ENCODE measurements around the gene ZBTB8A. TPM values are rescaled to one million over a fixed set of nuclear protein-coding genes. Genes with fewer than 3 reads are reported as not detected.
A peak's percentile ranks its signal among the peaks of the same experiment; 100 is the strongest.

ZBTB8A gene
- total and polyA plus RNA-seq, 10 of the 15 experiments (the other 5 are each of a cell fraction or from before 2014, with no cell fraction given): 0.48 to 4.7 (median 2.4) TPM

- peak; percentile 65; the same call in 1 of the 2 replicates for TF ChIP-seq E2F4 (IDR thresholded peaks at IDR 0.05; ENCODE audit: low read depth, low read length)
- TF ChIP-seq RELB (IDR thresholded peaks at IDR 0.05; ENCODE audit: low read depth): peak; percentile 76; the same call in 1 of the 2 replicates
- 0 out of 2 replicates have a peak, but pooled peaks have one; percentile 2 for TF ChIP-seq TCF12 (IDR thresholded peaks at IDR 0.05; ENCODE audit: low read depth, low read length)
- TF ChIP-seq YY1 (IDR thresholded peaks at IDR 0.05; ENCODE audit: low read depth, low read length): peak; percentile 90
- TF ChIP-seq ZNF384 (IDR thresholded peaks at IDR 0.05; ENCODE audit: borderline replicate concordance, low read depth, low read length): no peak
- no peak for TF ChIP-seq CBX5 (IDR thresholded peaks at IDR 0.05; ENCODE audit: low read depth)
- no peak for TF ChIP-seq ZNF24 (IDR thresholded peaks at IDR 0.05)
- TF ChIP-seq SMARCA5 (IDR thresholded peaks at IDR 0.05): peak; percentile 89; the same call in 1 of the 2 replicates
- peak; percentile 80; the same call in 1 of the 2 replicates for TF ChIP-seq CREB1 (IDR thresholded peaks at IDR 0.05; ENCODE audit: low read depth)
- peak; percentile 31; the same call in 1 of the 2 replicates for TF ChIP-seq ATF3 (IDR thresholded peaks at IDR 0.05; ENCODE audit: borderline replicate concordance, extremely low read depth, low read depth, low read length)
- peak; percentile 81 for TF ChIP-seq USF1 (IDR thresholded peaks at IDR 0.05; ENCODE audit: borderline replicate concordance, extremely low read length, insufficient read depth, low read depth, low read length)
- no peak for TF ChIP-seq SUZ12 (IDR thresholded peaks at IDR 0.05; ENCODE audit: unreplicated experiment)
- TF ChIP-seq CEBPZ (IDR thresholded peaks at IDR 0.05; ENCODE audit: low read depth, low read length): no peak
- no peak for TF ChIP-seq IRF4 (IDR thresholded peaks at IDR 0.05; ENCODE audit: low read depth, low read length)
- no peak for TF ChIP-seq HSF1 (IDR thresholded peaks at IDR 0.05; ENCODE audit: low read depth, low read length)
- TF ChIP-seq MLLT1 (IDR thresholded peaks at IDR 0.05): peak; percentile 65; the same call in 1 of the 2 replicates
Measured at GRCh38 chr1:32650752-32651460, 111.7 kb downstream of the ZBTB8A start, which contains the start of gene RBBP4 (continued).
